ENCODE results near the gene MED13. TPM values are rescaled to one million over a fixed set of nuclear protein-coding genes. Genes with fewer than 3 reads are reported as not detected.
A peak's percentile ranks its signal among the peaks of the same experiment; 100 is the strongest.

Gene MED13
- total RNA-seq, 1 donor from 2014 or later, result 65.7 TPM

- DNase-seq (no peak), ATAC-seq (no peak)
- TF ChIP-seq CTCF (IDR thresholded peaks at IDR 0.05), result no peak
- peaks cover 63% of the 10 kb centered on the region for H3K4me1 ChIP-seq
- H3K4me3 ChIP-seq, result peak overlapping the region; percentile 28
- no peaks in the 10 kb centered on the region for H3K27me3 ChIP-seq
- peaks cover 23% of the 10 kb centered on the region for H3K36me3 ChIP-seq
- no peak overlapping the region for H3K27ac ChIP-seq
- no peaks in the 10 kb centered on the region for H3K9me3 ChIP-seq
- intact Hi-C loops (cut with DNase I), result no loop called here
These were observed 2.8 kb downstream of the MED13 start for GRCh38 chr17:62062302-62062701.

DNA sequence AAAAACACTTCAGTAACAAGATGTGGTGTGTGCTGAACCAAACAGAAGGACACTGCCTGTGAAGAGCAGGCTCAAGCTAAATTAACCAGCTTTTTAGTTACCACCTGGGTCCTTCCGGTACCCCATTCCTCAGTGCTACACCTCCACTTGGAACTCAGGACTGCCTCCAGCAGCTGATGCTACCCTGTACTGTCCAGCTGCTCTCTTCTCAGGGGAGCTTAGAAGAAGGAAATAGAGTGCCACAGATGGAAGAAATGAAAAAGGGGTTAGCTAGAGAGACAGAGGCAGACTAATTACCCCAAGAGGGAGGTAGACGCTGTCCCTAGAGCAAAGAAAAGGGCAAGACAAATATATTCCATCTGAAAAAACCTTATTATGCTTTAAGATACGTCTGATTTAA is 5.7 kb downstream of the MED13 start:
- no peak for DNase-seq
- Histone ChIP-seq H3K4me1 (peaks cover 74% of the 10 kb centered on the region), H3K27ac (no peak overlapping the region), H3K4me3 (no peak overlapping the region), H3K36me3 (peaks cover 44% of the 10 kb centered on the region), H3K9me3 (no peaks in the 10 kb centered on the region), H3K27me3 (no peaks in the 10 kb centered on the region)
- no peak for TF ChIP-seq CTCF (IDR thresholded peaks at IDR 0.05)
- no peak for ATAC-seq
- intact Hi-C loops (cut with DNase I), result no loop called here

GRCh38 chr17:62058611-62059010 is 6.5 kb downstream of the MED13 start:
- H3K27me3 ChIP-seq, result no peaks in the 10 kb centered on the region
- intact Hi-C loops (cut with DNase I), result no loop called here
- no peaks in the 10 kb centered on the region for H3K9me3 ChIP-seq
- H3K27ac ChIP-seq, result no peak overlapping the region
- peaks cover 50% of the 10 kb centered on the region for H3K36me3 ChIP-seq
- no peak for TF ChIP-seq CTCF (IDR thresholded peaks at IDR 0.05)
- DNase-seq (no peak), ATAC-seq (no peak)
- H3K4me1 ChIP-seq, result peaks cover 74% of the 10 kb centered on the region
- H3K4me3 ChIP-seq, result no peak overlapping the region

- H3K9me3 ChIP-seq, result no peaks in the 10 kb centered on the region
- no peak overlapping the region for H3K4me3 ChIP-seq
- peaks cover 54% of the 10 kb centered on the region for H3K36me3 ChIP-seq
- DNase-seq (no peak), ATAC-seq (no peak)
- intact Hi-C loops (cut with DNase I), result no loop called here
- no peak for TF ChIP-seq CTCF (IDR thresholded peaks at IDR 0.05)
- peaks cover 71% of the 10 kb centered on the region for H3K4me1 ChIP-seq
- no peak overlapping the region for H3K27ac ChIP-seq
- no peaks in the 10 kb centered on the region for H3K27me3 ChIP-seq
These were observed 7.4 kb downstream of the MED13 start for GRCh38 chr17:62057696-62058095.

- intact Hi-C loops (cut with DNase I), result no loop called here
- no peak for ATAC-seq
- Histone ChIP-seq H3K27me3 (no peaks in the 10 kb centered on the region), H3K9me3 (no peaks in the 10 kb centered on the region), H3K4me3 (no peak overlapping the region), H3K36me3 (peaks cover 80% of the 10 kb centered on the region), H3K27ac (no peak overlapping the region), H3K4me1 (peaks cover 31% of the 10 kb centered on the region)
- no peak for TF ChIP-seq CTCF (IDR thresholded peaks at IDR 0.05)
- DNase-seq, result no peak
These were observed 12.2 kb downstream of the MED13 start for GRCh38 chr17:62052765-62053338.

DNA sequence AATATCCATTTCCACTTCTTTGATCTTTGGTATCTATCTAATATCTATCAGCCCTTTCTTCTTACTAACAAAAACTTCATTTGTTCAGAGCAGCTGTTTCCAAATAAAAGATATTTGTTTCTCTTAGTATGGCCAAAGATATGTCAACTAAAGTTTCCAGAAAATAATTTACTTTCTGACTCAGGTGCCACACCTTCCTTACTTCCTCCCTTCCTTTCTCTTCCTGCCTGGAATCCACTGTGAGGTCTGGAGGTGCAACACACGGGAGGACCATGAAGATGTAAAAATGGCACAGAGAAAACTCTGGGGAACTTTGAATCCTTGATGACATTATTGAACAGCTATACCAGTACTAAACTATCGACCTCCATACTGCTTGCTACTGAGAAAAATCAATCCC is 14.0 kb downstream of the MED13 start:
- Histone ChIP-seq H3K36me3 (peaks cover 85% of the 10 kb centered on the region), H3K4me1 (peaks cover 16% of the 10 kb centered on the region), H3K9me3 (no peaks in the 10 kb centered on the region), H3K27me3 (no peaks in the 10 kb centered on the region), H3K27ac (no peak overlapping the region), H3K4me3 (no peak overlapping the region)
- no peak for ATAC-seq
- DNase-seq, result no peak
- intact Hi-C loops (cut with DNase I), result no loop called here
- no peak for TF ChIP-seq CTCF (IDR thresholded peaks at IDR 0.05)
